ENCODE measurements around the gene PRELID3B.

The PRELID3B gene

DNA sequence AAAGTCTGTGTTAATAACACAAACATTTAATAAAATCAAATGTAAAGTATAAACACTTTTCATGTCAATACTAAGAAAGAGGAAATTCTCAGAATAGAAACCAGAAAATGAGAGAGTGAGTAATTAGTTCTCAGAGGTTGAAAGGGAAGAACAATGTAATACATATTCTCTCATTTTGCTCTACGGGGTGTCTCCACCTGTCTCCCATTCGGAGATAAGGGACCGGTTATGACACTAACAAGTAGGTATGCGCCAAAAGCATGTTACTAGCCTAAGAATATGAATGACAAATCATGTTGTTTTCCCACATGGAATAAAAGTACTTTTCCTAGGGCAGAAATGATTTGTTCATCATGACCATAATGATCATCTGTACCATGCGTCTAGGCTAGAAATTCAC, 35.6 kb upstream of the PRELID3B start:
- TF ChIP-seq, protein P1, sequence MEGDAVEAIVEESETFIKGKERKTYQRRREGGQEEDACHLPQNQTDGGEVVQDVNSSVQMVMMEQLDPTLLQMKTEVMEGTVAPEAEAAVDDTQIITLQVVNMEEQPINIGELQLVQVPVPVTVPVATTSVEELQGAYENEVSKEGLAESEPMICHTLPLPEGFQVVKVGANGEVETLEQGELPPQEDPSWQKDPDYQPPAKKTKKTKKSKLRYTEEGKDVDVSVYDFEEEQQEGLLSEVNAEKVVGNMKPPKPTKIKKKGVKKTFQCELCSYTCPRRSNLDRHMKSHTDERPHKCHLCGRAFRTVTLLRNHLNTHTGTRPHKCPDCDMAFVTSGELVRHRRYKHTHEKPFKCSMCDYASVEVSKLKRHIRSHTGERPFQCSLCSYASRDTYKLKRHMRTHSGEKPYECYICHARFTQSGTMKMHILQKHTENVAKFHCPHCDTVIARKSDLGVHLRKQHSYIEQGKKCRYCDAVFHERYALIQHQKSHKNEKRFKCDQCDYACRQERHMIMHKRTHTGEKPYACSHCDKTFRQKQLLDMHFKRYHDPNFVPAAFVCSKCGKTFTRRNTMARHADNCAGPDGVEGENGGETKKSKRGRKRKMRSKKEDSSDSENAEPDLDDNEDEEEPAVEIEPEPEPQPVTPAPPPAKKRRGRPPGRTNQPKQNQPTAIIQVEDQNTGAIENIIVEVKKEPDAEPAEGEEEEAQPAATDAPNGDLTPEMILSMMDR (IDR thresholded peaks at IDR 0.05), result no peak

DNA sequence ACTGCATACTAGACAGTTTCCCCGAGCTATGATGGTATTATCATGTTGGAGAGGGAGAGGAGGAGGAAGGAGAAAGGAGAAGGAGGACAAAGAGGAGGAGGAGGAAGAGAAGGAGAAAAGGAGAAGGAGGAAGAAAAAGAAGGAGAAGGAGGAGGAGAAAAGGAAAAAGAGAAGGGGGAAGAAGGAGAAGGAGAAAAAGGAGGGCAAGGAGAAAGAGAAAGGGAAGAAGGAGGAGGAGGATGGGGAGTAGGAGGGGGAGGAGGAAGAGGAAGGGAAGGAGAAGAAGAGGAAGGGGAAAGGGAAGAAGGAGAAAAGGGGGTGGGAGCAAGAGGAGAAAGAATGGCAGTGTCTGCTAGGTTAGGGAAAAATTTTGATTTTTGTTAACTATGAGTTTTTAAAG, 35.1 kb upstream of the PRELID3B start:
- TF ChIP-seq, protein P1 (IDR thresholded peaks at IDR 0.05), result no peak

DNA sequence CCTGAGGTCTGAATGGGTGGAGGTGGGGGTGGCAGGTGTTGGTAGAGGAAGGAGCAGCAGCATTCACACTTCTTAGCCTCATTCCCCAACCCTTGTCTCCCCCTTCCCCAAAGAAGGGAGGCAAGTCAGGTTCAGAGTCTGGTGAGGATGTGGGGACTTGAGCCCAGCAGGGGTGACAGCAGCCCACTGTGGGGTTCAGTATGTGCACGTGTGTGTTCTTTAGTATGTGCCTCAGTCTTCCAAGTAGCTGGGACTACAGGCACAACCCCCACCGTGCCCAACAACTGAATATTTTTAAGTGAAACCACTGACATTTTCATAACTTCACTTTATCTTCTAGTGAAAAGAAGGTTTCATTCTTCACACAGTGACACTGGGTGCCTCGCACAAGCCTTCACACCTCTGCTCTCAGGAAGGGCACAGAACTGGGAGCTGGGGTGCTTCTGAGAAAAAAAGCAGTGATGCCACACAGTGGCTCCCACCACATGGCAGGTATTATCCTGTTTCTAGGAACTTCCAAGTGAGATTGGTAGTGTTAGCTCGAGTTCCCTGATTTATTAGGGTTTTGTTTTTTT, 33.4 kb upstream of the PRELID3B start:
- TF ChIP-seq, protein P1 (IDR thresholded peaks at IDR 0.05), result no peak

DNA sequence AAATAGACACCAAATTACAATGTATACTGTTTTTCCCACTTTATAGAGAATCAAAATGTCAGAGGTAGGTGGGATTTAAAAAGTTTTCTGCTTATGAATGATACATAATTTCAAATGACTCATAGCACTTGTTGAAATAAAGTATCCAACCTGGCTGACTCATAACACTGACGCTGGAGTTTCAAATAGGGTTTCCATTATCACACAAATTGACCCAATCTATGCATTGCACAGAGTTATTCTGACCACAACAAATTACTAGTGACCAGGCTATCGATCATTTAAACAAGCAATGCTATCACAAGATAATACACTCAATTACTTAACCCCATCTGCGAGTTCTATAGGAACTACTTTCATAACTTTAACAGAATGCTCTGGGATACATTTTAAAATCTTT, 31.9 kb upstream of the PRELID3B start:
- TF ChIP-seq, protein P1 (IDR thresholded peaks at IDR 0.05), result no peak

DNA sequence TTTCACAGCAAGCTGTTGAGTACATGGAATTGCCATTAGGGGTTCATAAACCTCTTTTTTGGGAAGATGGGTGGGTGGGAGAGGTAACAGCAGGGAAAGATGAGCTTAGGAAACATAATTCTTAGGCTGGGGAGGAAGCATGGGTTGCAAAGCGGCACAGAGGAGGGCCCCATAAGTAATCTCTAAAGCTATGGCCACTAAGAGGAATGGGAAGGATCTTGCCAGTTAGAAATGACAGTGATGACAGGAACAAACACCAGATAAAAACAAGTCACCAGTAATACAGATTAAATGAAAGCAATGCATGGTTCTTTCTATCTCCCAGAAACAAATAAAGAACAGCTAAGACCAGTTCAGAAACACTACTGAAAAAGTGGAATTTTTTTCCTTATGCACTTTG, 31.0 kb upstream of the PRELID3B start:
- TF ChIP-seq, protein P1 (IDR thresholded peaks at IDR 0.05), result no peak

DNA sequence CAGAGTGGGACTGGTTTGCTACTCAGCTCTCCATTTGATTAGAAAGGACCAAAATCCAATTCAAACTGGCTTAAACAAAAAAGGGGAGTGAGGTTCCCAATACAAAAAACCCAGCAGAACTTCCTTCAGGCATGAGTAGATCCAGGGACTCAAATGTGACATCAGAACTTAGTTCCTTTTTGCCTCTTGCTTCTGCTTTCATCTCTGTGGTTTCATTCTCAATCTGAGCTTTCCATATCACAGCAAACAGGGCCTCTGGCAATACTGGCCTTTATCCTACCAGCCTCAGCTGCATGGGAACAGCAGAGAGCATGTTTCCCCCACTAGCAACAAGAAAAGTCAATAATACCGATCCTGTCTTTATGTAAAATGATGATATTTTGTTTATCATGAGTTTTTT, 28.6 kb upstream of the PRELID3B start:
- TF ChIP-seq, protein P1 (IDR thresholded peaks at IDR 0.05), result no peak

DNA sequence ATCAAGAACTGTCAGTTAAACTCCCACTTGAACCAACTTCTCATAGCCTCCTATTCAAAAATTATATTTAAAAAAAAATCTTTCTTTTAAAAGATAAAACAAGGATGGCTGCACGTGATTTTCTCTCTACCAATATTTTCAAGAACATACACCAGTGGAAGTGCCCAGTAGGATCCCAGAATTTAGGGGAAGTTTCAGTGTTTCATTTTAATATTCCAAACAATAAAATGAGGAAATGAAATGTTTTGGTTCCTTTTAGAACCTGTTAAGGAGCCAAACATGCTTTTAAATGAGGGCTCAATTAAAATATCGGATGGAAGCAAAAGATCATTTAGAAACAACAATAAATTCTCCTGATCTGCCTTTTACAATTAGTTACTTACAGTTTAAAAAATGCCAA, 26.4 kb upstream of the PRELID3B start:
- TF ChIP-seq, protein P1 (IDR thresholded peaks at IDR 0.05), result no peak

DNA sequence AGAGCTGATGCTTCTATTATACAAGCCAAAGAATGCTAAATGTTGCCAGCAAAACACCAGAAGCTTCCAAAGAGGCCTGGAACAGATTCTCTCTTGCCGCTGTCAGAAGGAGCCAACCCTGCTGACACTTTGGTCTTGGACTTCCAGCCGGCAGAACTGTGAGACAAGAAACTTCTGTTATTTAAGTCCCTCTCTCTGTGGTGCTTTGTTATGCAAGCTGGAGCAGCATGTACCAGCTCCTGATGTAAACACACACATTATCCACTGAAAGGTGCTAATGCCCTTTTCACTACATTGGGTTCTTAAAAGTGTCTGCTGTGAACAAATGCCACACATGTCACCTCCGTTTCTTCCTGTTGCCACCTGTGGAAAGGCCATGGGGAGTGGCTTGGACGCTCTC, 25.9 kb upstream of the PRELID3B start:
- TF ChIP-seq, protein P1 (IDR thresholded peaks at IDR 0.05), result no peak
